ENCODE results near the gene SURF4.
"Not testable (repeated sequence)": the region's sequence is repeated elsewhere in the genome, so short reads cannot be mapped to it uniquely, and the experiment has no call there.

Gene SURF4

DNA sequence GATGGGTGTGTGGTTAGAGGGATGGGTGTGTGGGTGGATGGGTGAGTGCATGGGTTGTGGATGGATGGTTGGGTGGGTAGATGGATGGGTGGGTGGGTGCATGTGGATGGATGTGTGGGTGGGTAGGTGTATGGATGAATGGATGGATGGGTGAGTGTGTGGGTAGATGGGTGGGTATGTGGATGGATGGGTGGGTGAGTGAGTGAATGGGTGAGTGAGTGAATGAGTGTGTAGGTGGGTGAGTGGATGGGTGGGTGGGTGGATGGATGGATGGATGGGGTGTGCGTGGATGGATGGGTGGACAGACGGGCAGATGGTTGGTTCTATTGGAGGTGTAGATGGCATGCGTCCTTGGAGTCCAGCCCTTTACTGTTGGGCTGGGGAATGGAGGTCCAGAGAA lies 17.5 kb upstream of the SURF4 start:
- H4K20me1 ChIP-seq (ENCODE audit: insufficient read depth, low read length) = no peaks in the 10 kb centered on the region
- peaks cover 67% of the 10 kb centered on the region for H3K27me3 ChIP-seq (replicated peaks; ENCODE audit: insufficient read depth, low read length)
- no peak for DNase-seq
- no peaks in the 10 kb centered on the region for H3F3A ChIP-seq (ENCODE audit: insufficient read depth, low read length)
- H3K4me2 ChIP-seq (ENCODE audit: low read depth, low read length) = no peak overlapping the region
- no peak for TF ChIP-seq EZH2phosphoT487 (IDR thresholded peaks at IDR 0.05; ENCODE audit: low read length)
- TF ChIP-seq EZH2 (optimal IDR thresholded peaks at IDR 0.05; ENCODE audit: low read depth, low read length) = no peak
- TF ChIP-seq, protein P1, sequence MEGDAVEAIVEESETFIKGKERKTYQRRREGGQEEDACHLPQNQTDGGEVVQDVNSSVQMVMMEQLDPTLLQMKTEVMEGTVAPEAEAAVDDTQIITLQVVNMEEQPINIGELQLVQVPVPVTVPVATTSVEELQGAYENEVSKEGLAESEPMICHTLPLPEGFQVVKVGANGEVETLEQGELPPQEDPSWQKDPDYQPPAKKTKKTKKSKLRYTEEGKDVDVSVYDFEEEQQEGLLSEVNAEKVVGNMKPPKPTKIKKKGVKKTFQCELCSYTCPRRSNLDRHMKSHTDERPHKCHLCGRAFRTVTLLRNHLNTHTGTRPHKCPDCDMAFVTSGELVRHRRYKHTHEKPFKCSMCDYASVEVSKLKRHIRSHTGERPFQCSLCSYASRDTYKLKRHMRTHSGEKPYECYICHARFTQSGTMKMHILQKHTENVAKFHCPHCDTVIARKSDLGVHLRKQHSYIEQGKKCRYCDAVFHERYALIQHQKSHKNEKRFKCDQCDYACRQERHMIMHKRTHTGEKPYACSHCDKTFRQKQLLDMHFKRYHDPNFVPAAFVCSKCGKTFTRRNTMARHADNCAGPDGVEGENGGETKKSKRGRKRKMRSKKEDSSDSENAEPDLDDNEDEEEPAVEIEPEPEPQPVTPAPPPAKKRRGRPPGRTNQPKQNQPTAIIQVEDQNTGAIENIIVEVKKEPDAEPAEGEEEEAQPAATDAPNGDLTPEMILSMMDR (IDR thresholded peaks at IDR 0.05; ENCODE audit: low read length) = no peak
- H3K36me3 ChIP-seq (replicated peaks; ENCODE audit: insufficient read depth, low read length) = no peaks in the 10 kb centered on the region
- no peak overlapping the region for H2AFZ ChIP-seq (ENCODE audit: low read length)
- H3K27ac ChIP-seq (ENCODE audit: low read length) = no peak overlapping the region
- no peaks in the 10 kb centered on the region for H3K9me2 ChIP-seq (replicated peaks; ENCODE audit: insufficient read depth, low read length)
- no peak overlapping the region for H3K4me3 ChIP-seq (ENCODE audit: low read length)
- H3K79me2 ChIP-seq (ENCODE audit: low read length) = no peaks in the 10 kb centered on the region
- H3K9ac ChIP-seq (ENCODE audit: low read length) = no peak overlapping the region
- H3K9me3 ChIP-seq (replicated peaks; ENCODE audit: insufficient read depth, low read length) = no peaks in the 10 kb centered on the region
- no peaks in the 10 kb centered on the region for H3K4me1 ChIP-seq (ENCODE audit: low read length)

DNA sequence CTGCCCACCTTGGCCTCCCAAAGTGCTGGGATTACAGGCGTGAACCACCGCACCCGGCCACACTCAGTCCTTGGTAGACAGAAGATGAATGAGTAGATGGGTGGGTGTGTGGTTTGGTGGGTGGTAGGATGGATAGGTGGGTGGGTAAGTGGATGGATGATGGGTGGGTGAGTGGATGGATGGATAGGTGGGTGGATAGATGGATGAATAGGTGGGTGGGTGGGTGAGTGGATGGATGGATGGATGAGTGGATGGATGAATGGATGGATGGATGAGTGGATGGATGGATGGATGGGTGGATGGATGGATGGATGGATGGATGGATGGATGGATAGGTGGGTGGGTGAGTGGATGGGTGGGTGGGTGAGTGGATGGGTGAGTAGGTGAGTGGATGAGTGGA lies 16.4 kb upstream of the SURF4 start:
- H3F3A ChIP-seq (ENCODE audit: insufficient read depth, low read length); H3K9me2 ChIP-seq (replicated peaks; ENCODE audit: insufficient read depth, low read length); DNase-seq; H2AFZ ChIP-seq (ENCODE audit: low read length); H4K20me1 ChIP-seq (ENCODE audit: insufficient read depth, low read length); H3K27ac ChIP-seq (ENCODE audit: low read length); H3K9me3 ChIP-seq (replicated peaks; ENCODE audit: insufficient read depth, low read length); H3K4me2 ChIP-seq (ENCODE audit: low read depth, low read length); H3K9ac ChIP-seq (ENCODE audit: low read length); H3K79me2 ChIP-seq (ENCODE audit: low read length); H3K4me3 ChIP-seq (ENCODE audit: low read length); H3K4me1 ChIP-seq (ENCODE audit: low read length); H3K36me3 ChIP-seq (replicated peaks; ENCODE audit: insufficient read depth, low read length): not testable (repeated sequence)
- peaks cover 68% of the 10 kb centered on the region for H3K27me3 ChIP-seq (replicated peaks; ENCODE audit: insufficient read depth, low read length)

DNA sequence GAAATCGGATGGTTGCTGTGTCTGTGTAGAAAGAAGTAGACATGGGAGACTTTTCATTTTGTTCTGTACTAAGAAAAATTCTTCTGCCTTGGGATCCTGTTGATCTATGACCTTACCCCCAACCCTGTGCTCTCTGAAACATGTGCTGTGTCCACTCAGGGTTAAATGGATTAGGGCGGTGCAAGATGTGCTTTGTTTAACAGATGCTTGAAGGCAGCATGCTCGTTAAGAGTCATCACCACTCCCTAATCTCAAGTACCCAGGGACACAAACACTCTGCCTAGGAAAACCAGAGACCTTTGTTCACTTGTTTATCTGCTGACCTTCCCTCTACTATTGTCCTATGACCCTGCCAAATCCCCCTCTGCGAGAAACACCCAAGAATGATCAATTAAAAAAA lies 15.6 kb upstream of the SURF4 start:
- not testable (repeated sequence) for H3K9me2 ChIP-seq (replicated peaks; ENCODE audit: insufficient read depth, low read length); H2AFZ ChIP-seq (ENCODE audit: low read length); H4K20me1 ChIP-seq (ENCODE audit: insufficient read depth, low read length); H3K4me1 ChIP-seq (ENCODE audit: low read length); H3K9ac ChIP-seq (ENCODE audit: low read length); H3K4me3 ChIP-seq (ENCODE audit: low read length); H3K4me2 ChIP-seq (ENCODE audit: low read depth, low read length); H3K9me3 ChIP-seq (replicated peaks; ENCODE audit: insufficient read depth, low read length); DNase-seq; H3F3A ChIP-seq (ENCODE audit: insufficient read depth, low read length); H3K36me3 ChIP-seq (replicated peaks; ENCODE audit: insufficient read depth, low read length); H3K27ac ChIP-seq (ENCODE audit: low read length); H3K79me2 ChIP-seq (ENCODE audit: low read length)
- H3K27me3 ChIP-seq (replicated peaks; ENCODE audit: insufficient read depth, low read length) = peaks cover 68% of the 10 kb centered on the region

DNA sequence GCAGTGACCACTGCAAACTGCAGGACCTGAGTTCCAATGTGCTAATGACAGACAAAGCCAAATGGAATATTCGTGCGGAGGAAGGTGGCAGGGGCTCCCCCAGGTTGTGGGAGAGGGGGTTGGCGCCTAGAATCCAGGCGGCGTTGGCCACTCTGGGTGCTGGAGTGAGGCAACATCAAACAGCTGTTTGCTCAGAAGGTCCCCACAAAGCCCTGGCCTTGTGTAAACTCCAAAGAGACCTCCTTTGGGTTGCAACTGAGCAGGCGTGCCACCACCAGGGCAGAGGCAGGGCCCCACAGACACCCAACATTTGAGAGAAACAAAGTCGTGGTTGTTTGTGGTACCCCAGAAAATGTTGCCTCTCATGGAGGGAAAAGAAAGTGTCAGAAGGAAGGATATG lies 14.9 kb upstream of the SURF4 start:
- H3K27me3 ChIP-seq (replicated peaks; ENCODE audit: insufficient read depth, low read length) = peaks cover 68% of the 10 kb centered on the region
- TF ChIP-seq EZH2 (optimal IDR thresholded peaks at IDR 0.05; ENCODE audit: low read depth, low read length) (no peak), EZH2phosphoT487 (IDR thresholded peaks at IDR 0.05; ENCODE audit: low read length) (no peak)
- TF ChIP-seq, protein P1 (IDR thresholded peaks at IDR 0.05; ENCODE audit: low read length) = no peak
- H3K4me1 ChIP-seq (ENCODE audit: low read length) = no peaks in the 10 kb centered on the region
- no peak overlapping the region for H3K9ac ChIP-seq (ENCODE audit: low read length)
- no peak overlapping the region for H3K4me2 ChIP-seq (ENCODE audit: low read depth, low read length)
- DNase-seq = no peak
- no peaks in the 10 kb centered on the region for H3K9me3 ChIP-seq (replicated peaks; ENCODE audit: insufficient read depth, low read length)
- H2AFZ ChIP-seq (ENCODE audit: low read length) = no peak overlapping the region
- no peaks in the 10 kb centered on the region for H4K20me1 ChIP-seq (ENCODE audit: insufficient read depth, low read length)
- no peaks in the 10 kb centered on the region for H3K79me2 ChIP-seq (ENCODE audit: low read length)
- no peak overlapping the region for H3K4me3 ChIP-seq (ENCODE audit: low read length)
- no peaks in the 10 kb centered on the region for H3K9me2 ChIP-seq (replicated peaks; ENCODE audit: insufficient read depth, low read length)
- H3F3A ChIP-seq (ENCODE audit: insufficient read depth, low read length) = no peaks in the 10 kb centered on the region
- H3K36me3 ChIP-seq (replicated peaks; ENCODE audit: insufficient read depth, low read length) = no peaks in the 10 kb centered on the region
- no peak overlapping the region for H3K27ac ChIP-seq (ENCODE audit: low read length)

Data from MM.1S (cell line).